ENCODE results near the gene GSTK1. TPM values are rescaled to one million over a fixed set of nuclear protein-coding genes. Genes with fewer than 3 reads are reported as not detected.
A peak's percentile ranks its signal among the peaks of the same experiment; 100 is the strongest.
"Not testable (repeated sequence)": the region's sequence is repeated elsewhere in the genome, so short reads cannot be mapped to it uniquely, and the experiment has no call there.

GSTK1 gene
- total RNA-seq, 1 donor from 2014 or later: 276 TPM

GRCh38 chr7:143257501-143257900 lies 5.7 kb upstream of the GSTK1 start:
- no peak for DNase-seq
- intact Hi-C loops (cut with DNase I): no loop called here
- ATAC-seq (ENCODE audit: poor library complexity): no peak

GRCh38 chr7:143258831-143259230 lies 4.4 kb upstream of the GSTK1 start:
- ATAC-seq (ENCODE audit: poor library complexity): peak; percentile 55
- no peak for DNase-seq
- intact Hi-C loops (cut with DNase I): no loop called here

DNA sequence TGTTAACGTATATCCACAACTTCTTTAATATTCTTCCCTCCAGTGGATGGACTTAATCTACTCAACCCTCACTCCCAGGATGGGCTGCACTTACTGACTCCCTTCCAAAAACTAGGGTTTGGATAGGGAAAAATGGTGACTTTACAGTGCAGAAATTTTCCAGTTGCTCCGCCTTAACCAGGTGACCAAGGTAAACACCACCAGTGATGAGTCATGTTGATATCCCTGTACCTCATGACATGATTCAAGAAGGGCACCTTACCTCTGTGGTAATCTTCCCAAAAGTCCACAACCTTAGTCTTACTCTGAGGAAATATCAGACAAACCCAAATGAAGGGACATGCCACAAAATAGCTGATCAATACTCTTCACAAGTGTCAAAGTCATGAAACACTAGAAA lies 3.5 kb upstream of the GSTK1 start:
- no peak for ATAC-seq (ENCODE audit: poor library complexity)
- intact Hi-C loops (cut with DNase I): no loop called here
- no peak for DNase-seq

DNA sequence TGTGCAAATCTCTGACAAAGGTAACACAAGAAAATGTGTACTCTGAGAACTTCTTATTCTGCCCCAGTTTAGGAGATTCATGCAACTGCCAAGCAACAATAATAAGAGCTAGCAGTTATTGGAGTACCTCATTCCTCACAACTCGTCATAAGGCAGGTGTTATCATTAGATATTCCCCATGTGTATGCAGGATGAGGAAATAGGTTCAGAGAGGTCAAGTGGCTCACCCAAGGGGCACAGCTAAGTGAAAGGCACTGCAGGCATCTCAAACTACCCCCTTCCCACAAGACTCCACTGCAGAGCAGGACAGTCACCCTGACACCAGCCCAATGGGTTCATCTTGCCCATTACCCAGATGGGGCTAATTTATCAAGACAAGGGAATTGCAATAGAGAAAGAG lies 1.3 kb upstream of the GSTK1 start:
- ATAC-seq (ENCODE audit: poor library complexity): no peak
- no peak for DNase-seq
- intact Hi-C loops (cut with DNase I): no loop called here

- intact Hi-C loops (cut with DNase I); DNase-seq; ATAC-seq (ENCODE audit: poor library complexity): not testable (repeated sequence)
Measured at GRCh38 chr7:143264196-143264568, 941 bp downstream of the GSTK1 start.

DNA sequence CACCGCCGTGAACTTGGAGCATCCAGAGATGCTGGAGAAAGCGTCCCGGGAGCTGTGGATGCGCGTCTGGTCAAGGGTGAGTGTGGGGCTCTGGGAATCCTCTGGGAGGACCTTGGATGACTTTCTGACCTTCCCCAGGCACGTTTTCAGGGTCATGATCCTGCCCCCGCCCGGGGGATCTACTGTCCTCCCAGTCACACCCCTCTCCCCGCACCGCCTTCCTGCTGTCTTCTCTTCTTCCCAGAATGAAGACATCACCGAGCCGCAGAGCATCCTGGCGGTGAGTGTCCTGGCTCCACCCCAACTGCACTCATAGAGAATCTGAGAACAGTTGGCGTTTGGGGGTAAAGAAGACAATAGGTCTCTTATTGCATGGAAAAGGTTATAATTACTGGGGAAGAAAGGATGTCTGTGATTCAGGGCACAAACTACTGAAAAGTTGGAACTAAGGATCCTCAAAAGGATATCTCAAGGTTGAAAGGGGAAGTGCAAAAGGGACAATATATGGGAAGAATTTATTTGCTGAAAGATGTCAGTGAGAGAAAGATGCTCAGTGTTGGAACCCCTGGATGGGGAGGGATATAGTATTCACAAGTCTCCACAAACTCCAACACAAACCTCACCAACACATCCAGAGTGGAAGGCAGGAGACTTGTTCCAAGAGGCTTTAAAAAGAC lies 1.9 kb downstream of the GSTK1 start:
- ATAC-seq (ENCODE audit: poor library complexity) (no peak), DNase-seq (no peak)
- intact Hi-C loops (cut with DNase I): no loop called here

GRCh38 chr7:143269251-143269650 lies 6.0 kb downstream of the GSTK1 start:
- no peak for DNase-seq
- intact Hi-C loops (cut with DNase I): no loop called here
- no peak for ATAC-seq (ENCODE audit: poor library complexity)

DNA sequence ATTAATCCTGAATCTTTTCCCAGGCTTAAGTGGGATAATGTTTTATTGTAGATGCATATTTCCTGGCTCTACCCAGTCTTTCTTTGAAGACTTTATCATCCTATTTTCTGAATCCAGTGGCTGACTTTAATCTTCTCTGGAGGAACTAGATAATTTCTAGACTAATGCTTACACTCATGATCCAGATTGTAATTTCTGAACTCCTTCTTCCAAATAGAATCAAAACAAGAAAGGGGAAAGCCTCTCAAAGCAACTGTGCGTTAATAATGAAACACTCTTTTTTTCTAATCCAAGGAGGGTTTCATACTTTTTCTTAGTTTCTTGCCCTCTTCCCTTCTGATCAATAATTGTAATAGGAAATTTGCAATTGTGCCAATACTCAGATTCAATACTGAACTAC lies 8.0 kb downstream of the GSTK1 start:
- DNase-seq (no peak), ATAC-seq (ENCODE audit: poor library complexity) (no peak)
- intact Hi-C loops (cut with DNase I): no loop called here

GRCh38 chr7:143272871-143273270 lies 9.6 kb downstream of the GSTK1 start:
- DNase-seq: no peak
- intact Hi-C loops (cut with DNase I): no loop called here
- no peak for ATAC-seq (ENCODE audit: poor library complexity)

DNA sequence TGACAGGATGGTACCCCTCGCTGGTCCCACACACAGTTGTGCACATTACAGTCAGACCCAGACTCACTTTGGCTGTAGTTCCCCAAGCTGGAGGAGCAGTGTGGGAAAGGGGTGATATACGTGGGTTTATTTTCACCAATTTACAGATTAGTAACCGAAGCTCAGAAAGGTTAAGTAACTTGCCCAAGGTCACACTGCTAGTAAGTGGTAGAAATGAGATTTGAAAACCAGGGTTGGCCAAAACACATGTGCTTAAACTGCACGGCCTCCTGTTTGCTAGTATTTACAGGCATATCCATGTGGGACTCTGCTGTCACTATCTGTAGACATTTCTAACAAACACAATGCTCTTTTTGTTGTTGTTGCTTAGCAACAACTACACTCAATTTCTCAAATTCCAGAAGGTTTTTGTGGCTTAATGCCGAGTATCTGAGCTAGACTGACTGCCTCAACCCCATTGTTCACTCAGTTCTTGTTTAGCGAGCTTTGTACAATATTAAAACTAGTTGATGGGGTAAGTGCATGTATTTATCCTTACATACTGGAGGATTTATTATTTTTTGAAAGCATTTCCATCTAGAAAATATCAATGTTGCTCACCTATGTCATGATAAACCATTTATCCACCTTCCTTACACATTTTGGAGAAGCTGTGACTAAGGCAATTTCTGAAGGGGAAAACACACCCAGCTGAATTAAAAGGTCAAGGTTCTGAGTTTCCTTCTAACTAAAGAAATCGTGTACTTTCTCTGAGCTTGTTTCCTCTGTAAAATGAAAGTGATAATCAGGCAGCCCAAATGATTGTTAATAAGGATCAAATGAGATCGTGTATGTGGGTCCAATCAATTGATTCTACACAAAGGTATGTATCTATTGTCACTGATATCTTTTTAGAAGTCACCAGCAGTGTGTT lies 16.2 kb downstream of the GSTK1 start:
- DNase-seq (no peak), ATAC-seq (ENCODE audit: poor library complexity) (peak; percentile 75)
- intact Hi-C loops (cut with DNase I): loop anchor here (10.0 kb wide), 1 partner anchor 105 kb away; the partner anchor contains the start of gene ZYX

DNA sequence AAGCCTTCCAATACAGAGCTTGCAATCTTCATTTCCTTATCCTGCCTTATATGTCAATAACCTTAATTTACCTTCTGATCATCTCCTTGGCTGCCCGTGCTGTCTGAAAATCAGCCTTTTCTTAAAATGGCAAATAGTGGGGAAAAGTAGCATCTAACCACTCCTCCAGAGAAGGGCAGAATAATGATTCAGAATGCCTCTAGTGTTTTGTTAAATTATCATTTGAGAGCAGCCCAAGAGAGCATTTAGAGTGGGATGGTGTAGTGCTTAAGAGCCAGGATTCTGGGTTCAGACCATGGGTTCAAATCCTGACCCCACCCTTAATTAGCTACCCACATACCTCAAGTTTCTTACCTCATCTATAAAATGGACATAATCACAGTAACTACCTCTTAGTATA lies 16.9 kb downstream of the GSTK1 start:
- intact Hi-C loops (cut with DNase I): loop anchor here (10.0 kb wide), 1 partner anchor 105 kb away; the partner anchor contains the start of gene ZYX
- DNase-seq (no peak), ATAC-seq (ENCODE audit: poor library complexity) (no peak)

DNA sequence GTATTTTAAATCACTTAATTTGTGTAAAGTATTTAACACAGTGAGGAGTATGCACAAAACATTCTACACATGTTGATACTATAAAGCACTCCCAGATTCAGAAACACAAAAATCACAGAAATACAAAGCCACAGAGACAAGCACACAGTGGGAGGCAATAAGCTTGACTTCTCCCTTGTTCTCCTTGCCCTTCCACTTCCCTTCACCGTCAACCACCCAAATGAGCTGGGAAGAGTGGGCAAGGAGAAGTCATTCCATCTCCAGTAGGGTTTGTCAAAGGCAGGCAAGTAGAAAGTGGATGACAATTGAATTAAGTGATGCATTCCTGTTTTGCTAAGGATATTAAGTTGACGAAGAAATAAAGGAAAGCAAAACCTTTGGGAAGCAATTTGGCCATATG lies 17.3 kb downstream of the GSTK1 start:
- intact Hi-C loops (cut with DNase I): loop anchor here (10.0 kb wide), 1 partner anchor 104 kb away; the partner anchor contains the start of gene ZYX
- DNase-seq (no peak), ATAC-seq (ENCODE audit: poor library complexity) (no peak)

DNA sequence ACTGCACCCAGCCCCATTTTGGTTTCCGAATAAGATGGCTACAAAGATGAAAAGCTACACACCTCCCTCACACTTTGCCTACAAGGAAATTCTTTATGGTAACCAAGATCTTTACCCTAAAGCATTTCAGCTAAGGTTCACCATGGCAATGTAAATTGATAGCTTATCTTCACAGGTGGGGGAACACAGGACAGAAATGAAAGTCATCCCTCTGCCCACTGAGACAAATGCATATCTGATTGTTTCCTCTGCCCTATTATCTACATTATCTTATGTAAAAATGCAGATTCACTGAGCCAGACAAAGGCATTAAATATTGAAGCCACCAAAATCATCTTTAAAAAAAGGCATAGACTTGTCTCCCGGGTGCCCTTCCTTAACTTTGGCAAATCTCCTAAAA lies 18.3 kb downstream of the GSTK1 start:
- no peak for ATAC-seq (ENCODE audit: poor library complexity)
- intact Hi-C loops (cut with DNase I): loop anchor here (10.0 kb wide), 1 partner anchor 103 kb away; the partner anchor contains the start of gene ZYX
- DNase-seq: no peak

DNA sequence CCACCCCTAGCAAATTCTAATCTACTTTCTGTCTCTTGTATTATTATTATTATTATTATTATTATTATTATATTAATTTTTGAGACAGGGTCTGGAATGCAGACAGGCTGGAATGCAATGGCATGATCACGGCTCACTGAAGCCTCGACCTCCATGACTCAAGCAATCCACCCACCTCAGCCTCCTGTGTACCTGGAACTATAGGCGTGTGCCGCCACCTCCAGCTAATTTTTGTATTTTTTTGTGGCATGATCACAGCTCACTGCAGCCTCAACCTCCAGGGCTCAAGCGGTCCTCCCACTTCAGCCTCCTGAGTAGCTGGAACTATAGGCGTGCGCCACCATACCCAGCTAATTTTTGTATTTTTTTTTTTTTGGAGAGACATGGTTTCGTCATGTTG lies 18.9 kb downstream of the GSTK1 start:
- ATAC-seq (ENCODE audit: poor library complexity): no peak
- intact Hi-C loops (cut with DNase I): loop anchor here (10.0 kb wide), 1 partner anchor 103 kb away; the partner anchor contains the start of gene ZYX
- DNase-seq: no peak

GRCh38 chr7:143283381-143283780 lies 20.1 kb downstream of the GSTK1 start:
- intact Hi-C loops (cut with DNase I): loop anchor here (10.0 kb wide), 1 partner anchor 101 kb away; the partner anchor contains the start of gene ZYX
- ATAC-seq (ENCODE audit: poor library complexity): no peak
- no peak for DNase-seq

DNA sequence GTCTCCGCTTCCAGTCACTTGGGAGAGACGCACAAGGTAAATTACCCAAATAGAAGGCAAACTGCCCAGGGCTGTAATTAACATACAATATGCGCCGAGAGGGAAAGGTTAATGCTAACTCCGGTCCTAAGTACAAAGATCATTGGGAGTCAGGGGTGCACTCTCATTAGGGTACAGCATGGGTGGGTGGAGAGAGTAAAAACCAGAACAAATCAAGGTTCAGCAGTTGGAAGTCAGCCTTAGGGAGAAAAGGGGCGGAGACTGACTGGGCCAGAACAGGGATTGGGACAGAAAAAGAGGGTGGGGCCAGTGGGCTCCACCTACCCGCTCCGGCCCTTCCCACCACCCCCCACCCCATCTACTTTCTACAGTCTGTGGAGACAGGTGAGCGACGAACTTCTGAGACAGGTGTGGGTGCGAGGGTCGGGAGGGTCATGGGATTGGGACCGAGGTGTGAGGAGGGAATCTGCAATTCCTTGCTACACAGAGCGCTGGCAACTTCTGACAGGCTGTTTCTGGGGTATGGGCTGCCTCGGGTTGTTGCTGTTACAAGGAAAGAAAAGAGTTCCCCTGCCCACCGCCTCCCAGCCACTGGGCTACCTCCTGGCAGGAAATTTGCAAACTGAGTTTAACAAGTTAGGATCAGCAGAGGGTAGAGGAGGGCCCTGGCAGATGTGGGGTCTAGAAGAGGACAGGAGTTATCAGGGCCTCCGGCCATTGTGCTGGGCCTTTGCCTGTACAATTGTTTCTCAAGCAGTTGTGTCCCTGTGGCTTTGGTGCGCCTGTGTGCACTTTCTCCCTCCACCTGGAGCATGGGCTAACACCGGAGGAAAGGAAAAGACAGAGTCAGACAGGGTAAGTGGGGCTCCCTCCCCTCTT lies 21.6 kb downstream of the GSTK1 start, which contains the start of gene TMEM139:
Gene TMEM139, plus strand, starts transcription at position 368 of the 879 bp plus-strand sequence. CDS start 1,000 bp downstream, outside the sequence.
- DNase-seq: no peak
- intact Hi-C loops (cut with DNase I): loop anchor here (10.0 kb wide), 1 partner anchor 100 kb away; the partner anchor contains the start of gene ZYX
- ATAC-seq (ENCODE audit: poor library complexity): peak; percentile 45

- intact Hi-C loops (cut with DNase I): loop anchor here (10.0 kb wide), 1 partner anchor 99 kb away; the partner anchor contains the start of gene ZYX
- ATAC-seq (ENCODE audit: poor library complexity) (peak; percentile 42), DNase-seq (peak; percentile 56)
Measured at GRCh38 chr7:143285470-143285778, 22.2 kb downstream of the GSTK1 start.

DNA sequence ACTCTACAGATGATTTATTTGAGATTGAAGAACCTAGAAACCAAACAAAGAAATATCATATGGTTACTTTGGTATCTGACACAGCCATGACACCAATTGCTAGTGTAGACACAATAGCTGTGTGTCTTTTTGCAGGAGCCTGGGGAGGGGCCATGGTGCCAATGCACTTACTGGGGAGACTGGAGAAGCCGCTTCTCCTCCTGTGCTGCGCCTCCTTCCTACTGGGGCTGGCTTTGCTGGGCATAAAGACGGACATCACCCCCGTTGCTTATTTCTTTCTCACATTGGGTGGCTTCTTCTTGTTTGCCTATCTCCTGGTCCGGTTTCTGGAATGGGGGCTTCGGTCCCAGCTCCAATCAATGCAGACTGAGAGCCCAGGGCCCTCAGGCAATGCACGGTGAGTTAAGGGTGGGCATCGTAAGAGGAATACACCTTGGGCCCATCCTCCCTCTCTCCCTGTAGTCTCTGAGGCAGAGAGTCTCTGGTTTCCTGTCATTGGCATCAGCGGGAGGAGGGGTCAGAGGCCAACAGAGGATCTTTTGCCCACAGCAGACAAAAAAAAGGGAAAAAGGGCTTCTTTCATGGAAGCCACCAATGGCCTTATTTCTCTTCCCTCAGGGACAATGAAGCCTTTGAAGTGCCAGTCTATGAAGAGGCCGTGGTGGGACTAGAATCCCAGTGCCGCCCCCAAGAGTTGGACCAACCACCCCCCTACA lies 22.7 kb downstream of the GSTK1 start:
- ATAC-seq (ENCODE audit: poor library complexity): no peak
- DNase-seq: no peak
- intact Hi-C loops (cut with DNase I): loop anchor here (10.0 kb wide), 1 partner anchor 99 kb away; the partner anchor contains the start of gene ZYX
